ENCODE results near the gene GUSB. TPM values are rescaled to one million over a fixed set of nuclear protein-coding genes. Genes with fewer than 3 reads are reported as not detected.

The GUSB gene
- total RNA-seq, 4 donors from 2014 or later, result 48.3 to 346 (median 55.3) TPM

- intact Hi-C loops (cut with DNase I; ENCODE audit: low total_unique reads), result no loop called here
- Histone ChIP-seq H3K36me3 (peaks cover 0 to 5% (median 0%) of the 10 kb centered on the region in 4 donors), H3K27me3 (no peaks in the 10 kb centered on the region), H3K9me3 (no peaks in the 10 kb centered on the region), H3K4me3 (peak overlapping the region; percentile 4 to 94 (median 86)), H3K27ac (peak overlapping the region; percentile 82 to 89 (median 86)), H3K4me1 (peaks cover 0 to 25% (median 19%) of the 10 kb centered on the region in 4 donors)
- WGBS, 2 donors (ENCODE audit: low coverage in 1 of 2), result 19 to 33% methylated on average over 6 to 10 of the region's 11 CpGs
- peak; percentile 55 for DNase-seq
- TF ChIP-seq EP300 (IDR thresholded peaks at IDR 0.05; ENCODE audit: low read depth) (no peak), POLR2AphosphoS5 (IDR thresholded peaks at IDR 0.05) (peak in 2 of 3 donors; percentile 34 to 47), POLR2A (IDR thresholded peaks at IDR 0.05) (peak; percentile 41), CTCF (IDR thresholded peaks at IDR 0.05) (no peak)
- in situ Hi-C loops (cut with MboI; ENCODE audit: low pct_ligation_motif_present in 1 of 4, low pct_unique_long_range_greater_than_20kb in 1 of 4, low sequenced_read_pairs in 3 of 4), result loop anchor here in 1 of 4 donors (25.0 kb wide), 1 partner anchor 243 kb away; no protein-coding TSS in a partner anchor
These were observed 1.3 kb downstream of the GUSB start for GRCh38 chr7:65980478-65981250.

GRCh38 chr7:65979583-65980477, 2.2 kb downstream of the GUSB start:
- no peak overlapping the region for H3K4me3 ChIP-seq
- in situ Hi-C loops (cut with MboI; ENCODE audit: low pct_ligation_motif_present in 1 of 4, low pct_unique_long_range_greater_than_20kb in 1 of 4, low sequenced_read_pairs in 3 of 4), result loop anchor here in 1 of 4 donors (25.0 kb wide), 1 partner anchor 243 kb away; no protein-coding TSS in a partner anchor
- 94% methylated on average over 23 of the region's 29 CpGs; no CpG with 5 or more reads in 1 of the 2 donors for WGBS, 2 donors (ENCODE audit: low coverage in 1 of 2)
- no peaks in the 10 kb centered on the region for H3K27me3 ChIP-seq
- no peak for DNase-seq
- TF ChIP-seq EP300 (IDR thresholded peaks at IDR 0.05; ENCODE audit: low read depth), result no peak
- TF ChIP-seq CTCF (IDR thresholded peaks at IDR 0.05), result no peak
- TF ChIP-seq POLR2A (IDR thresholded peaks at IDR 0.05), result no peak
- no peak for TF ChIP-seq POLR2AphosphoS5 (IDR thresholded peaks at IDR 0.05)
- peak overlapping the region; percentile 31 to 89 (median 86) for H3K27ac ChIP-seq
- H3K4me1 ChIP-seq, result peaks cover 0 to 25% (median 19%) of the 10 kb centered on the region in 4 donors
- H3K36me3 ChIP-seq, result peaks cover 0 to 5% (median 0%) of the 10 kb centered on the region in 4 donors
- intact Hi-C loops (cut with DNase I; ENCODE audit: low total_unique reads), result loop anchor here (5.0 kb wide), 1 partner anchor 922 kb away; no protein-coding TSS in a partner anchor
- H3K9me3 ChIP-seq, result no peaks in the 10 kb centered on the region

GRCh38 chr7:65978891-65979582, 3.0 kb downstream of the GUSB start:
- in situ Hi-C loops (cut with MboI; ENCODE audit: low pct_ligation_motif_present in 1 of 4, low pct_unique_long_range_greater_than_20kb in 1 of 4, low sequenced_read_pairs in 3 of 4), result loop anchor here in 1 of 4 donors (25.0 kb wide), 1 partner anchor 242 kb away; no protein-coding TSS in a partner anchor
- TF ChIP-seq POLR2A (IDR thresholded peaks at IDR 0.05) (no peak), EP300 (IDR thresholded peaks at IDR 0.05; ENCODE audit: low read depth) (no peak), CTCF (IDR thresholded peaks at IDR 0.05) (no peak), POLR2AphosphoS5 (IDR thresholded peaks at IDR 0.05) (no peak)

More at GRCh38 chr7:65978891-65979582, 3.0 kb downstream of the GUSB start:
- Histone ChIP-seq H3K36me3 (peaks cover 0 to 10% (median 2%) of the 10 kb centered on the region in 4 donors), H3K9me3 (no peaks in the 10 kb centered on the region), H3K27me3 (no peaks in the 10 kb centered on the region), H3K27ac (no peak overlapping the region), H3K4me1 (peaks cover 0 to 21% (median 16%) of the 10 kb centered on the region in 4 donors), H3K4me3 (no peak overlapping the region)
- WGBS, 2 donors (ENCODE audit: low coverage in 1 of 2), result 97 to 100% methylated on average over 1 to 18 of the region's 18 CpGs
- no peak for DNase-seq
- intact Hi-C loops (cut with DNase I; ENCODE audit: low total_unique reads), result loop anchor here (5.0 kb wide), 1 partner anchor 923 kb away; no protein-coding TSS in a partner anchor
